PC-3 (cell line): ENCODE results near the gene EBPL.

Experiments
- CTCF ChIP-seq: fragments of 300-600 bp; sonication (generic); conservative IDR thresholded peaks from 2 replicates; pipeline ENCODE4 v1.5.1; 2017; ENCODE audit warnings: antibody characterized with exemption, low read depth, mild to moderate bottlenecking, low read length
- EZH2 ChIP-seq: fragments of 300-600 bp; sonication (generic); IDR thresholded peaks from one replicate; pipeline ENCODE4 v1.6.1; 2017; ENCODE audit warnings: antibody characterized with exemption, mild to moderate bottlenecking, low read length; ENCODE audit not compliant: unreplicated experiment
- EZH2phosphoT487 ChIP-seq: fragments of 300-600 bp; sonication (generic); IDR thresholded peaks from 2 replicates; pipeline ENCODE4 v1.6.1; 2018; ENCODE audit warnings: mild to moderate bottlenecking, antibody characterized with exemption, low read length, borderline replicate concordance

GRCh38 chr13:49629947-49630346, 61.3 kb downstream of the EBPL start:
- no peak for TF ChIP-seq CTCF
- TF ChIP-seq EZH2phosphoT487, result no peak
- no peak for TF ChIP-seq EZH2
